HG03469 (cell line): ENCODE data around the gene RBM25.
"Not testable (repeated sequence)": the region's sequence is repeated elsewhere in the genome, so short reads cannot be mapped to it uniquely, and the experiment has no call there.

Experiments used
- ATAC-seq: cut with Tn5 transposase; IDR thresholded peaks from one replicate; pipeline ENCODE4 v1.9.1; 2021; ENCODE audit warnings: mild to moderate bottlenecking, moderate library complexity, moderate number of reproducible peaks; ENCODE audit not compliant: unreplicated experiment

RBM25 gene

GRCh38 chr14:73058224-73058921, at the start of gene RBM25:
Gene RBM25, plus strand, starts transcription at chr14:73058534. Its CDS starts 13,108 bp downstream, at chr14:73071642.
- ATAC-seq = peak; percentile 94

- not testable (repeated sequence) for ATAC-seq
Measured at GRCh38 chr14:73011189-73011588, 47.1 kb upstream of the RBM25 start.

GRCh38 chr14:73014105-73014504, 44.2 kb upstream of the RBM25 start:
- ATAC-seq = no peak

- ATAC-seq = not testable (repeated sequence)
Measured at GRCh38 chr14:73015552-73015951, 42.8 kb upstream of the RBM25 start.

- ATAC-seq = not testable (repeated sequence)
Measured at GRCh38 chr14:73016011-73016410, 42.3 kb upstream of the RBM25 start.

- no peak for ATAC-seq
Measured at GRCh38 chr14:73022051-73022450, 36.3 kb upstream of the RBM25 start.

GRCh38 chr14:73025544-73025943, 32.8 kb upstream of the RBM25 start:
- ATAC-seq = no peak

GRCh38 chr14:73026243-73026844, 32.0 kb upstream of the RBM25 start:
- ATAC-seq = no peak

- ATAC-seq = peak; percentile 96
Measured at GRCh38 chr14:73026845-73027542, 31.3 kb upstream of the RBM25 start, which contains the start of gene ZFYVE1. Gene ZFYVE1, minus strand, starts transcription at chr14:73027106. Its CDS starts 2,598 bp downstream, at chr14:73024508.

GRCh38 chr14:73027546-73027945, 30.8 kb upstream of the RBM25 start:
- ATAC-seq = no peak

GRCh38 chr14:73027984-73028383, 30.4 kb upstream of the RBM25 start:
- no peak for ATAC-seq

- ATAC-seq = not testable (repeated sequence)
Measured at GRCh38 chr14:73036706-73037450, 21.5 kb upstream of the RBM25 start.

- no peak for ATAC-seq
Measured at GRCh38 chr14:73047808-73048207, 10.5 kb upstream of the RBM25 start.

- ATAC-seq = no peak
Measured at GRCh38 chr14:73049428-73049827, 8.9 kb upstream of the RBM25 start.

- ATAC-seq = no peak
Measured at GRCh38 chr14:73055251-73055650, 3.1 kb upstream of the RBM25 start.

GRCh38 chr14:73057944-73058223, 450 bp upstream of the RBM25 start:
- no peak for ATAC-seq

- no peak for ATAC-seq
Measured at GRCh38 chr14:73058922-73059673, 764 bp downstream of the RBM25 start.

- ATAC-seq = no peak
Measured at GRCh38 chr14:73069585-73069984, 11.3 kb downstream of the RBM25 start.

- no peak for ATAC-seq
Measured at GRCh38 chr14:73091044-73091443, 32.7 kb downstream of the RBM25 start.

GRCh38 chr14:73097421-73097820, 39.1 kb downstream of the RBM25 start:
- no peak for ATAC-seq

- no peak for ATAC-seq
Measured at GRCh38 chr14:73100334-73100733, 42.0 kb downstream of the RBM25 start.
